Stimulated activated CD4-positive, alpha-beta T cell treated with anti-CD3 and anti-CD28 coated beads, TNF-alpha, amount 100 ng/mL, for 1 hour (primary cell): ENCODE measurements around the gene ADAMTS13.
"Not testable (repeated sequence)": the region's sequence is repeated elsewhere in the genome, so short reads cannot be mapped to it uniquely, and the experiment has no call there.

Source experiments
- DNase-seq, 3 donors: peaks; one replicate each; pipeline ENCODE4 v3.0.0-alpha.2; 2020; ENCODE audit warnings: low read depth in 3 of 3, low spot score in 1 of 3

Gene ADAMTS13

DNA sequence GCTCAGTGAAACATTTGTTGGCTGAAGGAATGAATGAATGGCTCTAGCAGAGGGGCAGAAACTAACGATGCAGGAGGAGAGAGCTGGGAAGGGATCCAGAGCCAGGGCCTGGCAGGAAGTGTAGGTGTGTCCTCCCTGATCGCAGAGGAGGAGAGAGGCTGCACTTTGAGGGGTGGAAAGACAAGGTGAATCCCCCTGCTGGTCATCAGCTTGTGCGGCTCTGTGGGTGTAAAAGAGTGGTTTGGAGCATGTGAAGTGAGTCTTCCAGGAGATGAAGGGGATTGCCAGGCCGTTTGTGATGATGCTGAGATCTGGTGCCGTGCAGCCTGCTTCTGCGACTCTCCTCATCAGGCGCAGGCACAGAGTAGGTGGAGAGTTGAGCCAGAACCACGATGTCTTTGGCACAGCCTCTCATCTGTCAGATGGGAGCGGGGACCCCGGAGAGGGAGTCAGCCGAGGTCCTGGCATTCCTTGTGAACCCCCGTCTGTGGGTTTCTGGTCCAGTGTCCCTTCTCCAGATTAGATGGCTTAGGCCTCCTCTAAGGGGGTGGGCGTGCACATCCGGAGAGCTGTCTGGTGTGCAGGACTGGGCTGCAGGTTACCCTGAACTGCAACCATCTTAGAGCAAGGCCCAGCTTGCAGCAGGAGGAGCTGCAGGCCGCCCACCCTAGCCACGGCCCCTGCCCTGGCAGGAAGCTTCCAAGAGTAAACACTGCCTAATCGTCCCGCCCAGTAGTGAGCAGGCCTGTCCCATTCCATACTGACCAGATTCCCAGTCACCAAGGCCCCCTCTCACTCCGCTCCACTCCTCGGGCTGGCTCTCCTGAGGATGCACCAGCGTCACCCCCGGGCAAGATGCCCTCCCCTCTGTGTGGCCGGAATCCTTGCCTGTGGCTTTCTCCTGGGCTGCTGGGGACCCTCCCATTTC is at the start of gene ADAMTS13:
Gene ADAMTS13, plus strand, starts transcription at position 753 of the 928 bp plus-strand sequence. Its CDS starts 77 bp downstream, at position 830.
- no peak for DNase-seq

GRCh38 chr9:133374612-133375115 is 47.5 kb upstream of the ADAMTS13 start:
- DNase-seq: no peak

DNA sequence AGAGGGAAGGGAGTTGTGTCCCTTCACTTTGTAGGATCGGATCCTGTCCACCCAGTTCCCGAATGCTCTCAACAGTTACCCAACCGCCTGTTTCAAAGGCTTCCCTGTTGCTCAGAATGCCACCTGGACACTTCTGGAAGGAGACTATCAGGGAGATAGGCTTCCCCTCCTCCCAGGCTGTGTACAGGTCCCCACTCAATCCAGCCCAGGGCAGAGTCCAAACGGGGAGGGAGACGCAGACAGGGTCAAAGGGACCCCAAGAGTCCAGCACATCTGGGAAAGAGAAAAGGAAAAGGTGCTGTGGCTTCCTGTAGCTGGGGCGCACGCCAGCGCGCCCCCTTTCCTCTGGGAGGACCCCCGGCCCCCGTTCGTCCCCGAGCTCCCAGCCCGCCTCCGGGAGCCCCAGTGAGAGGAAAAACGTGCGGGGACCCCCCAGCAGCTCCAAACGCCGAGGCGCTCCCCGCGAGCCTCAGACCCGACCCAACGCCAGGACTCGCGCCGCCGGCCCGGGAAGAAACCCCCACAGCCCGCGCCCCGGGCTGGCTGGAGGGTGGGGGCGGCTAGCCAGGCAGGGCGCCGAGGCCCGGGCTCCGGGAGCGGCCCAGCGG is 46.9 kb upstream of the ADAMTS13 start:
- DNase-seq: no peak

GRCh38 chr9:133375724-133376654 is 46.2 kb upstream of the ADAMTS13 start, which contains the start of the genes STKLD1 and SURF4:
Gene STKLD1, plus strand, starts transcription at chr9:133376366. Its CDS starts 108 bp downstream, at chr9:133376474.
Gene SURF4, minus strand, starts transcription at chr9:133376060. Its CDS starts 91 bp downstream, at chr9:133375969.
- peak; percentile 82 to 97 (median 90) for DNase-seq

DNA sequence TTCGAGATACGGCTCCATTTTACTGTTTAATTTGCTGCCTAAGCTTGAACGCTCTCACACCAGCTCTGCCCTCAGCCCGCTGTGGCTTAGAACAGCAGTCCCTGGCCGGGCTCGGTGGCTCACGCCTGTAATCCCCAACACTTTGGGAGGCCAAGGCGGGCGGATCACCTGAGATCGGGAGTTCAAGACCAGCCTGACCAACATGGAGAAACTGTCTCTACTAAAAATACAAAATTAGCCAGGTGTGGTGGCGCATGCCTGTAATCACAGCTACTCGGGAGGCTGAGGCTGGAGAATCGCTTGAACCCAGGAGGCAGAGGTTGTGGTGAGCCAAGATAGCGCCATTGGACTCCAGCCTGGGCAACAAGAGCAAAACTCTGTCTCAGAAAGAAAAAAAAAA is 44.9 kb upstream of the ADAMTS13 start:
- DNase-seq: not testable (repeated sequence)

GRCh38 chr9:133377721-133378216 is 44.4 kb upstream of the ADAMTS13 start:
- no peak for DNase-seq

DNA sequence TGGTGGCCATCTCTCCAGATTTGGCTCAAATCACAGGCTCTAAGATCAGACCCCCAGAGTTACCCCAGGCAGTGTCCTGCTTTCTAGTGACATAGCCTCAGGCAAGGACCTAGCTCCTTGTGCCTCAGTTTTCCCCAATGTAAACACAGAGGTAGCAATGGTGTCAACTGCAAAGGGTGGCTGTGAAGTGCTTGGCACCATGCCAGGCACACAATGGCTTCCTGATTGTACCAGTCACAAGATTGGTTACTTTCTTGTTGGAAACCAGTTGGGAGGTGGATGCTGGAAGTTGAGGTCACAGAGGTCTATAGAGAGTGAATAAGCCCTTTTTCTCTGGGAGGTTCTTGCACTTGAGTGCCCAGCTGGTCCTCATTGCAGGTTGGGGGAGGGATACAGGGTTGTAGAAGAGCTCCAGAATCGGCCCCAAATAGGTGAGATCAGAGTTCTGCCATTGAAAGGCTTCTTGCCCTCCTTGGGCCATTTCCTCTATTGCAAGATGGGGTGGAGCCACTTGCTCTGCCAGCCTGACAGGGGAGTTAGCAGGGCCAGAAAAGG is 43.7 kb upstream of the ADAMTS13 start:
- no peak for DNase-seq

- DNase-seq: no peak
Measured at GRCh38 chr9:133379153-133380086, 42.7 kb upstream of the ADAMTS13 start.

GRCh38 chr9:133380734-133381133 is 41.4 kb upstream of the ADAMTS13 start:
- no peak for DNase-seq

GRCh38 chr9:133382507-133383141 is 39.5 kb upstream of the ADAMTS13 start:
- no peak for DNase-seq

DNA sequence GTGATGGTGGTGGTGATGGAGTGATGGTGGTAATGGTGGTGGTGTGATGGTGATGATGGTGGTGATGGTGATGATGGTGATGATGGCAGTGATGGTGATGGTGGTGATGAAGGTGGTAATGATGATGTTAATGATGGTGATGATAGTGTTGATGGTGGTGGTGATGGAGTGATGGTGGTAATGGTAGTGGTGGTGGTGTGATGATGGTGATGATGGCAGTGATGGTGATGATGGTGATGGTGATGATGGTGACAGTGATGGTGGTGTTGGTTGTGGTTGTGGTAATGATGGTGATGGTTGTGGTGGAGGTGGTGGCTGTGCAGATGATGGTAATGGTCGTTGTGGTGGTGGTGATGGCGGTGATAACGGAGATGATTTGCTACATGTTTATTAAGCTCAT is 38.7 kb upstream of the ADAMTS13 start:
- no peak for DNase-seq

DNA sequence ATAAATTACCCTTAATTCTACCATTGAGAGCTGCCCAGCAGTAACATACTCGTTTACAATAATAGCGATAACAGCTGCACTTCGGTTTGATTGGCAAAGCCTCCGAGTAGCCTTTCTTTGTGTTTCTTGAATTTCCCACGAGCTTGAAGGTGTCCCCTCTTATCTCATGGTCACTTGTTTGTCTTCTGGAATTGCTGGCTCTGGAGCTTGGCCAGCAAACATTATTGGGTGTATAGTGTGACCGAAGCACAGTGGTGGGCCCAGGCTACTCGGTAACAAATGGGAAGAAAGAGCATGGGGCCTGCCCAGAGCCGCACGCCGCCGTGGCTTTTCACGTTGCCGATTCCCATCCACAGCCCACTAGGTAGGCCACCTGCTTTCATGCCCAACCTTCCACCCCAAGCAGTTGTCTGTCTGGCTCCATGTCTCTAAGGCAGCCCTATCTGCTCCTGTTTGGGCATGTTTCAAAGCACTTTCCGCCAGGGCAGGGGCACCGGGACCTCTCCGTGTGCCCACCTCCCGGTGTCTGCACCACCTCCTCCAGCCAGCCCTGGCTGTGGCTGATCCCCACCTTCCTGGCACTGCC is 37.3 kb upstream of the ADAMTS13 start:
- no peak for DNase-seq

- DNase-seq: no peak
Measured at GRCh38 chr9:133385452-133385851, 36.7 kb upstream of the ADAMTS13 start.

- DNase-seq: no peak
Measured at GRCh38 chr9:133386338-133386737, 35.8 kb upstream of the ADAMTS13 start.

DNA sequence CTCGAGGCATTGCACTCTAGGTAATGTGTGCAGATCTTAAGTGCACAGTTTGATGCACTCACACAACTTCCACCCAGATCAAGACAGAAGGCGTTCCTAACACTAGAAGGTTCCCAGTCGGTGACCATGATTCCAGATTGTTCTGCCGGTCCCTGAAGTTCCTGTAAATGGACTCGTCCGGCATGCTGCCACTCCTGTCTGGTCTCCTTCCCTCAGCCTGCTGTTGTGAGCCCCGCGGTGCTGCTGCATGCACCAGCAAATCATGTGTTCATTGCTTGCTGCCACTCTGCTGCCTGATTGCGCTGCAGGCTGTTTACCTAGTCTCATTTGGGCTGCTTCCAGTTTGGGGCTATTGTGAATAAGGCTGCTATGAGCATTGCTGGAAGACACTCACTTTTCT is 34.5 kb upstream of the ADAMTS13 start:
- no peak for DNase-seq

- no peak for DNase-seq
Measured at GRCh38 chr9:133389025-133389557, 33.1 kb upstream of the ADAMTS13 start.

GRCh38 chr9:133389562-133389961 is 32.6 kb upstream of the ADAMTS13 start:
- no peak for DNase-seq

DNA sequence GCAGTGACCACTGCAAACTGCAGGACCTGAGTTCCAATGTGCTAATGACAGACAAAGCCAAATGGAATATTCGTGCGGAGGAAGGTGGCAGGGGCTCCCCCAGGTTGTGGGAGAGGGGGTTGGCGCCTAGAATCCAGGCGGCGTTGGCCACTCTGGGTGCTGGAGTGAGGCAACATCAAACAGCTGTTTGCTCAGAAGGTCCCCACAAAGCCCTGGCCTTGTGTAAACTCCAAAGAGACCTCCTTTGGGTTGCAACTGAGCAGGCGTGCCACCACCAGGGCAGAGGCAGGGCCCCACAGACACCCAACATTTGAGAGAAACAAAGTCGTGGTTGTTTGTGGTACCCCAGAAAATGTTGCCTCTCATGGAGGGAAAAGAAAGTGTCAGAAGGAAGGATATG is 31.5 kb upstream of the ADAMTS13 start:
- DNase-seq: no peak
